ENCODE measurements around the gene ERG.

The ERG gene

DNA sequence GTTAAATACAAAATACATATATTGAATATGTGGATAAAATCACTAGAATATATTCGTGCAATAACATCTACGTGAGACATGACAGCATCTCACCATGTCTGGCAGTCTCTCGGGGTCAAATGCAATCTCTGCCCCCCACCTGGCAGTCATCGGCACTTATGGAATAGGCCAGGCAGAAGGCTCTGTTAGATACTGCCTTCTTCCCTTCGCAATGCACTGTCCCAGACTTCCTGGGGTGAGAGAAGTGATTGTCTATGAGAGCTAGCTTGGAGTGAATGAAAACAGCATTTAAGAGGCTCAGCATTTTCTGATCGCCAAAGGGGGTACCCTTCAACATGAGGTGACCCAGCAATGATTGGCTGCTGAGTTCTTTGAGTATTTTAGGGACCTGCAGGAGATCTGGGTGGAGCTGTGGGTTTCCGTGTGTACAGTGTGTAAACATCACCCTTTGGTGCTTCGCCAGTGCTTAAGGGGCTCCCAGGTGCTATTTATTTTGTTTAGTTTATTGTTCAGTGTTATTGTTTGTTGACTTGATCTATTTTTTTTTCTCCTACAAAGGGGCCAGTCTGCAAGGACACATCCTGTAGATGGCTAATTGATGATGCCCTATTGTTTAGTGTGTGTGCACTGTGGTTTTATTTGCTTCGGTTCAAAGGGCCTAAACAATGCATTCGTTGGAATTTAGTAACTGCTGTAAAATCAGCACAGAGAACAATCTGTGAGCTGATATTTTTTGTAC is 10.2 kb downstream of the ERG start:
- Histone ChIP-seq H3K9me3 (ENCODE audit: control insufficient read depth in 1 of 2, low read length in 2 of 2) (no peaks in the 10 kb centered on the region), H3K27ac (ENCODE audit: low read length) (no peak overlapping the region), H3K4me3 (ENCODE audit: low read depth in 1 of 2, low read length in 2 of 2) (no peak overlapping the region), H3K36me3 (ENCODE audit: control insufficient read depth in 1 of 2, insufficient read depth in 2 of 2, low read length in 2 of 2) (no peaks in the 10 kb centered on the region), H3K4me1 (ENCODE audit: control insufficient read depth in 1 of 2, insufficient read depth in 2 of 2, low read length in 2 of 2) (no peaks in the 10 kb centered on the region), H3K27me3 (ENCODE audit: low read depth, low read length) (no peaks in the 10 kb centered on the region)

DNA sequence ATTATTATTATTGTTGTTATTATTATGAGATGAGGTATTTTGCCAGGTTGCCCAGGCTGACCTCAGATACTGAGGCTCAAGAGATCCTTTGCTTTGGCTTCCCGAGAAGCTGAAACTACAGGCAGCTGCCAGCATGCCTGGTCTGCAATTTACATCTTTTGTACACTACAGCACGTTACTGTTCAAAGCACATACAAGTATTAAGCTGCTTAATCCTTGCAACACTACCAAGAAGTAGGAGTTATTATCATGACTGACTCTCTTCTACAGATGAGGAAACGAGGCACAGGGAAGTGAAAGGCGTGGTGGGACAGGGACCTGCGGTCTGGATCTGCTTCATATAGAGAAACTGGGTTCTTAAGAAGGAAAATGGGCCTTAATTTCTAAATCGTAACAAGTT is 11.6 kb downstream of the ERG start:
- H3K4me3 ChIP-seq (ENCODE audit: low read depth in 1 of 2, low read length in 2 of 2) = no peak overlapping the region
- H3K4me1 ChIP-seq (ENCODE audit: control insufficient read depth in 1 of 2, insufficient read depth in 2 of 2, low read length in 2 of 2) = no peaks in the 10 kb centered on the region
- H3K36me3 ChIP-seq (ENCODE audit: control insufficient read depth in 1 of 2, insufficient read depth in 2 of 2, low read length in 2 of 2) = no peaks in the 10 kb centered on the region
- H3K27me3 ChIP-seq (ENCODE audit: low read depth, low read length) = no peaks in the 10 kb centered on the region
- H3K9me3 ChIP-seq (ENCODE audit: control insufficient read depth in 1 of 2, low read length in 2 of 2) = no peaks in the 10 kb centered on the region
- H3K27ac ChIP-seq (ENCODE audit: low read length) = no peak overlapping the region

GRCh38 chr21:38486221-38486620 is 12.1 kb downstream of the ERG start:
- no peak overlapping the region for H3K27ac ChIP-seq (ENCODE audit: low read length)

GRCh38 chr21:38479641-38480525 is 18.4 kb downstream of the ERG start:
- no peak overlapping the region for H3K27ac ChIP-seq (ENCODE audit: low read length)

More at GRCh38 chr21:38486221-38486620, 12.1 kb downstream of the ERG start:
- Histone ChIP-seq H3K4me3 (ENCODE audit: low read depth in 1 of 2, low read length in 2 of 2) (no peak overlapping the region), H3K27me3 (ENCODE audit: low read depth, low read length) (no peaks in the 10 kb centered on the region), H3K4me1 (ENCODE audit: control insufficient read depth in 1 of 2, insufficient read depth in 2 of 2, low read length in 2 of 2) (no peaks in the 10 kb centered on the region), H3K9me3 (ENCODE audit: control insufficient read depth in 1 of 2, low read length in 2 of 2) (no peaks in the 10 kb centered on the region), H3K36me3 (ENCODE audit: control insufficient read depth in 1 of 2, insufficient read depth in 2 of 2, low read length in 2 of 2) (no peaks in the 10 kb centered on the region)

GRCh38 chr21:38478782-38479181 is 19.5 kb downstream of the ERG start:
- Histone ChIP-seq H3K4me3 (ENCODE audit: low read depth in 1 of 2, low read length in 2 of 2) (no peak overlapping the region), H3K27me3 (ENCODE audit: low read depth, low read length) (no peaks in the 10 kb centered on the region), H3K36me3 (ENCODE audit: control insufficient read depth in 1 of 2, insufficient read depth in 2 of 2, low read length in 2 of 2) (no peaks in the 10 kb centered on the region), H3K9me3 (ENCODE audit: control insufficient read depth in 1 of 2, low read length in 2 of 2) (no peaks in the 10 kb centered on the region), H3K27ac (ENCODE audit: low read length) (no peak overlapping the region), H3K4me1 (ENCODE audit: control insufficient read depth in 1 of 2, insufficient read depth in 2 of 2, low read length in 2 of 2) (no peaks in the 10 kb centered on the region)

More at GRCh38 chr21:38479641-38480525, 18.4 kb downstream of the ERG start:
- Histone ChIP-seq H3K9me3 (ENCODE audit: control insufficient read depth in 1 of 2, low read length in 2 of 2) (no peaks in the 10 kb centered on the region), H3K4me3 (ENCODE audit: low read depth in 1 of 2, low read length in 2 of 2) (no peak overlapping the region), H3K4me1 (ENCODE audit: control insufficient read depth in 1 of 2, insufficient read depth in 2 of 2, low read length in 2 of 2) (no peaks in the 10 kb centered on the region), H3K36me3 (ENCODE audit: control insufficient read depth in 1 of 2, insufficient read depth in 2 of 2, low read length in 2 of 2) (no peaks in the 10 kb centered on the region), H3K27me3 (ENCODE audit: low read depth, low read length) (no peaks in the 10 kb centered on the region)

DNA sequence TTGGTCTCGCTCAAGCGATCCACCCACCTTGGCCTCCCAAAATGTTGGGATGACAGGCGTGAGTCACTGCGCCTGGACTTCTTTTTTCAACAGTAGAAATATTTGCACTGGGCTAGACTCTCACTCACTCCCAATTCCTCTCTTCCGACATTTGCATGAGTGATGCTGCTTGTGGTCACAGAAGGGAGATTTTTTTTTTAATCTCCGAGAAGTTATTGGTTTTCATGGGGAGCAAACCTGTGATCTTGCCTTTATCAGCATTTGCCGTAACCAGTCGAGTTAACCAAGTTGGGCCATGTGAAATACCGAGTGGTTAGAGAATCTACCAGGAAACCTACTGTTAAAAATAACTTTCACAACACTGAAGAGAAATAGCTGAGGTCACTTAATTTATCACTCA is 21.1 kb downstream of the ERG start:
- Histone ChIP-seq H3K4me3 (ENCODE audit: low read depth in 1 of 2, low read length in 2 of 2) (no peak overlapping the region), H3K27me3 (ENCODE audit: low read depth, low read length) (no peaks in the 10 kb centered on the region), H3K4me1 (ENCODE audit: control insufficient read depth in 1 of 2, insufficient read depth in 2 of 2, low read length in 2 of 2) (no peaks in the 10 kb centered on the region), H3K36me3 (ENCODE audit: control insufficient read depth in 1 of 2, insufficient read depth in 2 of 2, low read length in 2 of 2) (no peaks in the 10 kb centered on the region), H3K9me3 (ENCODE audit: control insufficient read depth in 1 of 2, low read length in 2 of 2) (no peaks in the 10 kb centered on the region), H3K27ac (ENCODE audit: low read length) (no peak overlapping the region)

DNA sequence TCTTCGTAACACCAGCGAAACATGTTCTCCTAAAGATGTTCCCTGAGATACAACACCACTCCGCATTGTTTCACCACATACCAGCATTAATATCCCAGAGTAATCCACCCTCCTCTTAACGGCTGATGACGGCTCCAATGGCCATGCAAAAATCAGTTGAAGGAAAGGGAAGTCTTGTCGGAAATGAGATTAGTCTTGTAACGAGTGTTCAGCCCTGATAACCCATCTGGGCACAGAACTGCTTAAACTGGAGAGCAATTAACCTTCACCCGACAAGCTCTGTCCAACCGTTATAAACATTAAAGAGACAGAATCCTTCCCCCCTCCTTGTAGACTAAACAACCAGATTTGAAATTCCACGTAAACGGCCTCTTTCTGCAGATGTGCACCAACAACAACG is 21.9 kb downstream of the ERG start:
- Histone ChIP-seq H3K4me3 (ENCODE audit: low read depth in 1 of 2, low read length in 2 of 2) (no peak overlapping the region), H3K4me1 (ENCODE audit: control insufficient read depth in 1 of 2, insufficient read depth in 2 of 2, low read length in 2 of 2) (no peaks in the 10 kb centered on the region), H3K27ac (ENCODE audit: low read length) (peak overlapping the region; percentile 2), H3K36me3 (ENCODE audit: control insufficient read depth in 1 of 2, insufficient read depth in 2 of 2, low read length in 2 of 2) (no peaks in the 10 kb centered on the region), H3K27me3 (ENCODE audit: low read depth, low read length) (no peaks in the 10 kb centered on the region), H3K9me3 (ENCODE audit: control insufficient read depth in 1 of 2, low read length in 2 of 2) (no peaks in the 10 kb centered on the region)

GRCh38 chr21:38475519-38475918 is 22.8 kb downstream of the ERG start:
- no peaks in the 10 kb centered on the region for H3K4me1 ChIP-seq (ENCODE audit: control insufficient read depth in 1 of 2, insufficient read depth in 2 of 2, low read length in 2 of 2)

DNA sequence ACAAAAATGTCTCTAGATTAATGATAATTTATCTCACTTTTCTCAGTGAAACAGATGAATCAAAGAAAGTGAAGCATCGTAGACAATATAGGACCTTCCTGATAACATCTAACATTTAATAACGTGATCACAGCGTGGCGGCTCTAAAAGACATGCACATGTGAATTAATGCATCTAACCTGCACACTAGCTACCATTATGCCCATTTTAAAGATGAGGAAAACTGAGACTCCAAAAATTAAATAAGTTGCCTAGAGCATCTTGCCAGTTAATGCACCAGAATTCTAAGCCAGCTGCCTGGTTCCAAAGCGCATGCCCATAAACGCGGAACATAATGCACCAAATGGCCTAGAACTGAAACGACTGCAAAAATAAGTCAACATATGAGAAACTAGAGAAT is 23.5 kb downstream of the ERG start:
- H3K36me3 ChIP-seq (ENCODE audit: control insufficient read depth in 1 of 2, insufficient read depth in 2 of 2, low read length in 2 of 2) = no peaks in the 10 kb centered on the region
- H3K27ac ChIP-seq (ENCODE audit: low read length) = no peak overlapping the region
- no peaks in the 10 kb centered on the region for H3K4me1 ChIP-seq (ENCODE audit: control insufficient read depth in 1 of 2, insufficient read depth in 2 of 2, low read length in 2 of 2)
- H3K9me3 ChIP-seq (ENCODE audit: control insufficient read depth in 1 of 2, low read length in 2 of 2) = no peaks in the 10 kb centered on the region
- H3K4me3 ChIP-seq (ENCODE audit: low read depth in 1 of 2, low read length in 2 of 2) = no peak overlapping the region
- no peaks in the 10 kb centered on the region for H3K27me3 ChIP-seq (ENCODE audit: low read depth, low read length)

More at GRCh38 chr21:38475519-38475918, 22.8 kb downstream of the ERG start:
- H3K36me3 ChIP-seq (ENCODE audit: control insufficient read depth in 1 of 2, insufficient read depth in 2 of 2, low read length in 2 of 2) = no peaks in the 10 kb centered on the region
- peak overlapping the region; percentile 2 for H3K27ac ChIP-seq (ENCODE audit: low read length)
- no peak overlapping the region for H3K4me3 ChIP-seq (ENCODE audit: low read depth in 1 of 2, low read length in 2 of 2)
- H3K9me3 ChIP-seq (ENCODE audit: control insufficient read depth in 1 of 2, low read length in 2 of 2) = no peaks in the 10 kb centered on the region
- H3K27me3 ChIP-seq (ENCODE audit: low read depth, low read length) = no peaks in the 10 kb centered on the region

- Histone ChIP-seq H3K4me1 (ENCODE audit: control insufficient read depth in 1 of 2, insufficient read depth in 2 of 2, low read length in 2 of 2) (no peaks in the 10 kb centered on the region), H3K27me3 (ENCODE audit: low read depth, low read length) (no peaks in the 10 kb centered on the region), H3K36me3 (ENCODE audit: control insufficient read depth in 1 of 2, insufficient read depth in 2 of 2, low read length in 2 of 2) (no peaks in the 10 kb centered on the region), H3K9me3 (ENCODE audit: control insufficient read depth in 1 of 2, low read length in 2 of 2) (no peaks in the 10 kb centered on the region), H3K4me3 (ENCODE audit: low read depth in 1 of 2, low read length in 2 of 2) (no peak overlapping the region), H3K27ac (ENCODE audit: low read length) (no peak overlapping the region)
Measured at GRCh38 chr21:38474124-38474523, 24.2 kb downstream of the ERG start.

DNA sequence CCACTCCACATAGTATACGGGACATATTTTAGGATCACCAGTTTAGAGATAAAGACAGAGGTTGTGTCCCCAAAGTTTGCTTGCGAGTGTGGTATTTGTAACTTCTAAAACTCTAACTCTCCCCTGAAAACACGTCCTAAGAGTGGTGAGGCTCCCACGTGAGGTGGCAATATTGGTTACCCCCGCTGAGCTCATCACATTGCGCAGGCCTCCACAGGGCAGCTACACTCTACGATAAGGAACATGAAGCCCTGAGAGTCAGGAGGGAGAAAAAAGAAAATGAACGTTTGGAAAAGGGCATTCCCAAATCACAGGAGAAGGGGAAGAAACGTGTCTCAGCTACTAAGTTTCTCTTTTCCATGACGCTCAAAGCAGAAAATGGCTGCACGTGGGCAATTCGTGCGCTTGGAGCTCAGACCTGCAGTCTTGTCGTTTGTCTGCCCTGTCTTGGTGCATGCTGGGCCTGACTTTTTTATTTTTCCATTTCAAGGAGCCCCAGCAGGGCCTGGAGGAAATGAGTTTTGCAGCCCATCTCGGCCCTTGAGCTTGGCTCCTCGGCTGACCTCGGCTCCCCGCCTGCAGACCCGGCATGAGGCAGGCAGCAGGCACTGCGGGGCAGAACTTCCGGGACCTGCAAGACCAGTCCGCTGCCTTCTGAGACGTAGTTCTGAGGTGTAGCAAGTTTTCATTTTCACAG is 25.7 kb downstream of the ERG start:
- no peaks in the 10 kb centered on the region for H3K9me3 ChIP-seq (ENCODE audit: control insufficient read depth in 1 of 2, low read length in 2 of 2)
- H3K4me1 ChIP-seq (ENCODE audit: control insufficient read depth in 1 of 2, insufficient read depth in 2 of 2, low read length in 2 of 2) = no peaks in the 10 kb centered on the region
- no peak overlapping the region for H3K4me3 ChIP-seq (ENCODE audit: low read depth in 1 of 2, low read length in 2 of 2)
- H3K36me3 ChIP-seq (ENCODE audit: control insufficient read depth in 1 of 2, insufficient read depth in 2 of 2, low read length in 2 of 2) = no peaks in the 10 kb centered on the region
- no peak overlapping the region for H3K27ac ChIP-seq (ENCODE audit: low read length)
- H3K27me3 ChIP-seq (ENCODE audit: low read depth, low read length) = no peaks in the 10 kb centered on the region

Measured in muscle layer of duodenum (tissue), 2 donors.